HG03520 (cell line): ENCODE data around the gene MEOX1.
"Not testable (repeated sequence)": the region's sequence is repeated elsewhere in the genome, so short reads cannot be mapped to it uniquely, and the experiment has no call there.

ENCODE experiments used
- ATAC-seq: cut with Tn5 transposase; IDR thresholded peaks from one replicate; pipeline ENCODE4 v1.9.1; 2021; ENCODE audit warnings: mild to moderate bottlenecking, moderate library complexity; ENCODE audit not compliant: unreplicated experiment

Gene MEOX1

GRCh38 chr17:43661699-43662412 is at the start of gene MEOX1:
Gene MEOX1, minus strand, starts transcription at chr17:43661922. Its CDS starts 388 bp downstream, at chr17:43661534.
- ATAC-seq = no peak

- no peak for ATAC-seq
Measured at GRCh38 chr17:43710101-43710500, 48.4 kb upstream of the MEOX1 start.

GRCh38 chr17:43709210-43709609 is 47.5 kb upstream of the MEOX1 start:
- no peak for ATAC-seq

- ATAC-seq = no peak
Measured at GRCh38 chr17:43707184-43707583, 45.5 kb upstream of the MEOX1 start.

- ATAC-seq = no peak
Measured at GRCh38 chr17:43706235-43706634, 44.5 kb upstream of the MEOX1 start.

GRCh38 chr17:43703630-43704029 is 41.9 kb upstream of the MEOX1 start:
- no peak for ATAC-seq

GRCh38 chr17:43702637-43703036 is 40.9 kb upstream of the MEOX1 start:
- no peak for ATAC-seq

- ATAC-seq = no peak
Measured at GRCh38 chr17:43701318-43701743, 39.6 kb upstream of the MEOX1 start.

GRCh38 chr17:43699438-43699756 is 37.7 kb upstream of the MEOX1 start:
- ATAC-seq = no peak

- ATAC-seq = no peak
Measured at GRCh38 chr17:43698678-43699437, 37.1 kb upstream of the MEOX1 start.

- no peak for ATAC-seq
Measured at GRCh38 chr17:43697937-43698336, 36.2 kb upstream of the MEOX1 start.

GRCh38 chr17:43696891-43697290 is 35.2 kb upstream of the MEOX1 start:
- ATAC-seq = no peak

- ATAC-seq = no peak
Measured at GRCh38 chr17:43695970-43696865, 34.5 kb upstream of the MEOX1 start.

- ATAC-seq = no peak
Measured at GRCh38 chr17:43694081-43694870, 32.6 kb upstream of the MEOX1 start.

- ATAC-seq = no peak
Measured at GRCh38 chr17:43691317-43691693, 29.6 kb upstream of the MEOX1 start.

GRCh38 chr17:43690624-43691316 is 29.0 kb upstream of the MEOX1 start:
- no peak for ATAC-seq

- no peak for ATAC-seq
Measured at GRCh38 chr17:43689814-43690213, 28.1 kb upstream of the MEOX1 start.

GRCh38 chr17:43689131-43689530 is 27.4 kb upstream of the MEOX1 start:
- no peak for ATAC-seq

GRCh38 chr17:43686957-43687356 is 25.2 kb upstream of the MEOX1 start:
- not testable (repeated sequence) for ATAC-seq
